Measurements from ENCODE around the gene CTSF. TPM values are rescaled to one million over a fixed set of nuclear protein-coding genes. Genes with fewer than 3 reads are reported as not detected.
"Not testable (repeated sequence)": the region's sequence is repeated elsewhere in the genome, so short reads cannot be mapped to it uniquely, and the experiment has no call there.

Gene CTSF
- total RNA-seq, 4 donors from 2014 or later, result 61.6 to 114 (median 83.2) TPM

DNA sequence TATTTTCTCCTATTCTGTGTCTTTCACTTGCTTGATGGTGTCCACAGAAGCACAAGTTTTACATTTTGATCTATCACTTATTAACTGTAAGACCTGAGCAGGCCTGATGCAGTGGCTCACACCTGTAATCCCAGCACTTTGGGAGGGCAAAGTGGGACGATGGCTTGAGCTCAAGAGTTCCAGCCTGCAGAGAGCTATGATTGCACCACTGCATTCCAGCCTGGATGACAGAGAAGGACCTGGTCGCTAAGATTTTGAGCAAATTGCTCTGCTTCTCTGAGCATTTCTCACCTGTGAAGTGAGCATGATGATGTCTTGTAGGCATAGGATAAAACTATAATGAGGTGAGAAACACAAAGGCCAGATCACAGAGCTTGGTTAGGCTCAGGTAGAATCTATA is 17.7 kb upstream of the CTSF start:
- Histone ChIP-seq H3K4me3 (no peak overlapping the region), H3K27me3 (no peaks in the 10 kb centered on the region), H3K36me3 (no peaks in the 10 kb centered on the region), H3K4me1 (no peaks in the 10 kb centered on the region), H3K27ac (no peak overlapping the region), H3K9me3 (no peaks in the 10 kb centered on the region)
- no peak for DNase-seq (ENCODE audit: low spot score in 2 of 2)
- 61% methylated on average over 2 of the region's 2 CpGs for WGBS
- TF ChIP-seq EP300 (IDR thresholded peaks at IDR 0.05) (no peak), POLR2A (IDR thresholded peaks at IDR 0.05) (no peak), POLR2AphosphoS5 (IDR thresholded peaks at IDR 0.05) (no peak)
- TF ChIP-seq, protein P1, sequence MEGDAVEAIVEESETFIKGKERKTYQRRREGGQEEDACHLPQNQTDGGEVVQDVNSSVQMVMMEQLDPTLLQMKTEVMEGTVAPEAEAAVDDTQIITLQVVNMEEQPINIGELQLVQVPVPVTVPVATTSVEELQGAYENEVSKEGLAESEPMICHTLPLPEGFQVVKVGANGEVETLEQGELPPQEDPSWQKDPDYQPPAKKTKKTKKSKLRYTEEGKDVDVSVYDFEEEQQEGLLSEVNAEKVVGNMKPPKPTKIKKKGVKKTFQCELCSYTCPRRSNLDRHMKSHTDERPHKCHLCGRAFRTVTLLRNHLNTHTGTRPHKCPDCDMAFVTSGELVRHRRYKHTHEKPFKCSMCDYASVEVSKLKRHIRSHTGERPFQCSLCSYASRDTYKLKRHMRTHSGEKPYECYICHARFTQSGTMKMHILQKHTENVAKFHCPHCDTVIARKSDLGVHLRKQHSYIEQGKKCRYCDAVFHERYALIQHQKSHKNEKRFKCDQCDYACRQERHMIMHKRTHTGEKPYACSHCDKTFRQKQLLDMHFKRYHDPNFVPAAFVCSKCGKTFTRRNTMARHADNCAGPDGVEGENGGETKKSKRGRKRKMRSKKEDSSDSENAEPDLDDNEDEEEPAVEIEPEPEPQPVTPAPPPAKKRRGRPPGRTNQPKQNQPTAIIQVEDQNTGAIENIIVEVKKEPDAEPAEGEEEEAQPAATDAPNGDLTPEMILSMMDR (IDR thresholded peaks at IDR 0.05), result no peak

- H3K4me1 ChIP-seq; H3K36me3 ChIP-seq; DNase-seq (ENCODE audit: low spot score in 2 of 2); H3K4me3 ChIP-seq; H3K27me3 ChIP-seq; H3K9me3 ChIP-seq; H3K27ac ChIP-seq: not testable (repeated sequence)
- 93% methylated on average over 1 of the region's 1 CpG for WGBS
These were observed 17.0 kb upstream of the CTSF start for GRCh38 chr11:66585447-66585846.

DNA sequence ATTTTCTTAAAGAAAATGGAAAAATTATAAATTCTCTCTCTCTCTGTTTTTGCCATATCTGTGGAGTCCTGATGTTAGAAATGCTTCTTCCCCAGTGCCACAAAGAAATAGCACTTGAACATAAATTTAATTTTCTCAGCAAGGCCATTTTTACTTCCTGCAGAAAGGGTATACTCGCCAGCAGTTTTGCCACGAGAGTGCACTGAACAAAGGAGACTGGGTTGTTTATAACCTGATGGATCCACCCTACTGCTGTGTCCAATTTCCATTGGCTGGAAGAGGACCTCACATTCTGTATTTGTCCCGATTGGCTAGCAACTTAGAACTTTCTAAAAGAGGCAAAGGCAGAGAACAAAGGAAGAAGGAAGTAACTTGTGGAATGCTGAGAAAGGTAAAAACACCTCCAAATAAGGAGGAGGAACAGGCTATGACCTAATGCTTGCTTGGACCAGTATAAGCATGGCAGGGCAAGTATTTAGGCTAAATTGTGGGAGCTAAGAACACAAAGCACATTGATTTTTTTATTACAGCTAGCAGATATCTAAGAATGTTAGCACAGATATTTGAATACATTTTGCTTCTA is 14.2 kb upstream of the CTSF start:
- H3K4me1 ChIP-seq; H3K9me3 ChIP-seq; H3K27me3 ChIP-seq; DNase-seq (ENCODE audit: low spot score in 2 of 2); H3K27ac ChIP-seq; H3K4me3 ChIP-seq; H3K36me3 ChIP-seq: not testable (repeated sequence)
- WGBS, result 80% methylated on average over 3 of the region's 3 CpGs

DNA sequence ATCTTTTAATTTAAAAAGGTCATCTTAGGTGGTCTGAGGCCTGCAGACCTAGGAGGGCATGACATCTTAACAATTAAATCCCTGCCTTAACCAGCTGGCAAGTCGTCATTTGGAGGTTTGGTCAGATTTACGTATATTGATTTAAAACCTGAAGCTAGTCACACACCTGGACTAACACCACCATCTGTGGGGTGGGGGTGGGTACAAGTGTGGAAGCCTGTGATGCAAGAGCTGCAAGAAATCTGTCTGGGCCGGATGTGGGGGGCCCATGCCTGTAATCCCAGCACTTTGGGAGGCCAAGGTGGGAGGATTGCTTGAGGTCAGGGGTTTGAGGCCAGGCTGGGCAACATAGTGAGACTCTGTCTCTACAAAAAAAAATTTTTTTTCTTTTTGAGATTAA is 12.9 kb upstream of the CTSF start:
- no peak for DNase-seq (ENCODE audit: low spot score in 2 of 2)
- no peak overlapping the region for H3K27ac ChIP-seq
- no peak overlapping the region for H3K4me3 ChIP-seq
- H3K9me3 ChIP-seq, result no peaks in the 10 kb centered on the region
- no peak for TF ChIP-seq POLR2A (IDR thresholded peaks at IDR 0.05)
- no peak for TF ChIP-seq EP300 (IDR thresholded peaks at IDR 0.05)
- no peak for TF ChIP-seq POLR2AphosphoS5 (IDR thresholded peaks at IDR 0.05)
- TF ChIP-seq, protein P1 (IDR thresholded peaks at IDR 0.05), result no peak
- no peaks in the 10 kb centered on the region for H3K36me3 ChIP-seq
- peaks cover 6% of the 10 kb centered on the region for H3K4me1 ChIP-seq
- 86% methylated on average over 3 of the region's 3 CpGs for WGBS
- no peaks in the 10 kb centered on the region for H3K27me3 ChIP-seq

GRCh38 chr11:66580803-66581202 is 12.4 kb upstream of the CTSF start:
- Histone ChIP-seq H3K4me1 (peaks cover 6% of the 10 kb centered on the region), H3K36me3 (no peaks in the 10 kb centered on the region), H3K27me3 (no peaks in the 10 kb centered on the region), H3K9me3 (no peaks in the 10 kb centered on the region), H3K27ac (no peak overlapping the region), H3K4me3 (no peak overlapping the region)
- no peak for DNase-seq (ENCODE audit: low spot score in 2 of 2)
- WGBS, result 80% methylated on average over 5 of the region's 5 CpGs
- no peak for TF ChIP-seq POLR2AphosphoS5 (IDR thresholded peaks at IDR 0.05)
- no peak for TF ChIP-seq EP300 (IDR thresholded peaks at IDR 0.05)
- TF ChIP-seq, protein P1 (IDR thresholded peaks at IDR 0.05), result no peak
- no peak for TF ChIP-seq POLR2A (IDR thresholded peaks at IDR 0.05)

DNA sequence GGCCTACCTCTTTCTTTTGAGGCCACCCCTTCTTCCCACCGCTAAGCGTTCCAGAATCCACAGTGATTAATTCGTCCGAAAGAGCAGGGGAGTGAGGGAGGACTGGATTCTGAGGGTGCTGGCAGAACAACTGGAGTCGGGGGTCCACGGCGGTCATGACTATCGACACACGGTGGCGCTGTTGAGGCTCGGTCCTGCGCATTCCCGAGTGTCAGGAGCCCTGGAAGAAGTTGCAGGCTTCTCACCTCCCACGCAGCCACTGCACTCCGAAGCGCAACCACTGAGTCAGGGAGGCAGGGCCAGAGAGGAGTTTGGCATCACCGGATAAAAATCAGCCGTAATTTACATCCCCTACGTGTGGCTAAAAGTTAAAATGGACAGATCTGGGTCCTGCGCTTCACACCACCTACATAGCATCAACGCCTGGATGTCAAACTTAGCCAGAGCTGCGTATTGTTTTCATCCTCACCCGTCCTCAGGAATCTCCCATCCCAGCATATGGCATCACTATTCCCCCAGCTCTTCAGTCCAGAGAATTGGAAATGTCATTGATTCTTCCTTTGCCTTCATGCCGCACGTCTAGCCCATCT is 10.7 kb upstream of the CTSF start:
- no peaks in the 10 kb centered on the region for H3K9me3 ChIP-seq
- no peak overlapping the region for H3K4me3 ChIP-seq
- DNase-seq (ENCODE audit: low spot score in 2 of 2), result peak; percentile 87 to 91
- 18% methylated on average over 25 of the region's 25 CpGs for WGBS
- H3K36me3 ChIP-seq, result no peaks in the 10 kb centered on the region
- no peak overlapping the region for H3K27ac ChIP-seq
- peaks cover 6% of the 10 kb centered on the region for H3K4me1 ChIP-seq
- H3K27me3 ChIP-seq, result no peaks in the 10 kb centered on the region
- no peak for TF ChIP-seq EP300 (IDR thresholded peaks at IDR 0.05)
- TF ChIP-seq, protein P1 (IDR thresholded peaks at IDR 0.05), result peak; percentile 77 to 81
- TF ChIP-seq POLR2AphosphoS5 (IDR thresholded peaks at IDR 0.05), result no peak

All from suprapubic skin (tissue), 4 donors.